HepG2 (cell line): Measurements from ENCODE around the gene MARS1. TPM values are rescaled to one million over a fixed set of nuclear protein-coding genes. Genes with fewer than 3 reads are reported as not detected.

ENCODE experiments used
- DDIT3 ChIP-seq: sonication (generic); formaldehyde crosslinking; IDR thresholded peaks from 2 replicates; pipeline ENCODE4 v1.4.0; 2020; ENCODE audit warnings: mild to moderate bottlenecking, missing genetic modification reagents
- ZNF12 ChIP-seq: sonication (generic); formaldehyde crosslinking; IDR thresholded peaks from 2 replicates; pipeline ENCODE4 v1.5.0; 2020; ENCODE audit warnings: missing genetic modification reagents
- ZNF253 ChIP-seq: sonication (generic); formaldehyde crosslinking; IDR thresholded peaks from 2 replicates; pipeline ENCODE4 v1.8.0; 2022; ENCODE audit warnings: mild to moderate bottlenecking, missing genetic modification reagents, borderline replicate concordance
- ZNF292 ChIP-seq: sonication (generic); formaldehyde crosslinking; IDR thresholded peaks from 2 replicates; pipeline ENCODE4 v1.8.1; 2022; ENCODE audit warnings: mild to moderate bottlenecking, low read depth, missing genetic modification reagents, borderline replicate concordance
- ZNF484 ChIP-seq: sonication (generic); formaldehyde crosslinking; IDR thresholded peaks from 2 replicates; pipeline ENCODE4 v1.5.1; 2020; ENCODE audit warnings: mild to moderate bottlenecking, low read depth, missing genetic modification reagents, borderline replicate concordance
- ZNF792 ChIP-seq: IDR thresholded peaks from 2 replicates; pipeline ENCODE4 v1.6.1; 2016
- ZNF879 ChIP-seq: sonication (generic); formaldehyde crosslinking; IDR thresholded peaks from 2 replicates; pipeline ENCODE4 v1.8.1; 2023; ENCODE audit warnings: missing genetic modification reagents
- polyA plus RNA-seq, 8 experiments: library from polyadenylated mRNA; depleted of rRNA in 3 of 8; stranded (reverse) in 7 of 8; unstranded in 1 of 8; fragments of >200 nt; fragmentation: Illumina TruSeq in 4 of 8; extraction: Trizol in 4 of 8; gene quantifications; 2 replicates each; pipeline versions ENCODE4 v1.2.1 to v1.2.3, GENCODE V29; 2011 to 2016; ENCODE audit warnings: low read depth in 4 of 8, missing spikeins in 1 of 8, mixed read lengths in 1 of 8; ENCODE audit not compliant: insufficient read depth in 1 of 8
- total RNA-seq, 5 experiments: library from RNA; depleted of rRNA; stranded (reverse); fragments of >200 nt; fragmentation: Illumina TruSeq; extraction: Trizol; gene quantifications; 2 replicates each; pipeline ENCODE4 v1.2.3, GENCODE V29; 2016; ENCODE audit warnings: low read depth in 1 of 5
- TF ChIP-seq, protein P1 (sequence below): sonication (generic); formaldehyde crosslinking; IDR thresholded peaks from 2 replicates; pipeline ENCODE4 v1.4.0; 2020; ENCODE audit warnings: missing genetic modification reagents, borderline replicate concordance
- TF ChIP-seq, protein P2 (sequence below): sonication (generic); formaldehyde crosslinking; IDR thresholded peaks from 2 replicates; pipeline ENCODE4 v1.4.0; 2020; ENCODE audit warnings: missing genetic modification reagents
- TF ChIP-seq, protein P3 (sequence below): sonication (generic); formaldehyde crosslinking; IDR thresholded peaks from 2 replicates; pipeline ENCODE4 v1.4.0; 2020; ENCODE audit warnings: missing genetic modification reagents, borderline replicate concordance
- TF ChIP-seq, protein P4 (sequence below): sonication (generic); formaldehyde crosslinking; IDR thresholded peaks from 2 replicates; pipeline ENCODE4 v1.8.1; 2023; ENCODE audit warnings: missing genetic modification reagents, mild to moderate bottlenecking, borderline replicate concordance
- TF ChIP-seq, protein P5 (sequence below): sonication (generic); formaldehyde crosslinking; IDR thresholded peaks from 2 replicates; pipeline ENCODE4 v1.4.0; 2020; ENCODE audit warnings: missing genetic modification reagents

The MARS1 gene
- total and polyA plus RNA-seq, 2 of the 13 experiments (the other 11 are each of a cell fraction or from before 2014, with no cell fraction given) = 115 to 181 TPM

- TF ChIP-seq, protein P1, sequence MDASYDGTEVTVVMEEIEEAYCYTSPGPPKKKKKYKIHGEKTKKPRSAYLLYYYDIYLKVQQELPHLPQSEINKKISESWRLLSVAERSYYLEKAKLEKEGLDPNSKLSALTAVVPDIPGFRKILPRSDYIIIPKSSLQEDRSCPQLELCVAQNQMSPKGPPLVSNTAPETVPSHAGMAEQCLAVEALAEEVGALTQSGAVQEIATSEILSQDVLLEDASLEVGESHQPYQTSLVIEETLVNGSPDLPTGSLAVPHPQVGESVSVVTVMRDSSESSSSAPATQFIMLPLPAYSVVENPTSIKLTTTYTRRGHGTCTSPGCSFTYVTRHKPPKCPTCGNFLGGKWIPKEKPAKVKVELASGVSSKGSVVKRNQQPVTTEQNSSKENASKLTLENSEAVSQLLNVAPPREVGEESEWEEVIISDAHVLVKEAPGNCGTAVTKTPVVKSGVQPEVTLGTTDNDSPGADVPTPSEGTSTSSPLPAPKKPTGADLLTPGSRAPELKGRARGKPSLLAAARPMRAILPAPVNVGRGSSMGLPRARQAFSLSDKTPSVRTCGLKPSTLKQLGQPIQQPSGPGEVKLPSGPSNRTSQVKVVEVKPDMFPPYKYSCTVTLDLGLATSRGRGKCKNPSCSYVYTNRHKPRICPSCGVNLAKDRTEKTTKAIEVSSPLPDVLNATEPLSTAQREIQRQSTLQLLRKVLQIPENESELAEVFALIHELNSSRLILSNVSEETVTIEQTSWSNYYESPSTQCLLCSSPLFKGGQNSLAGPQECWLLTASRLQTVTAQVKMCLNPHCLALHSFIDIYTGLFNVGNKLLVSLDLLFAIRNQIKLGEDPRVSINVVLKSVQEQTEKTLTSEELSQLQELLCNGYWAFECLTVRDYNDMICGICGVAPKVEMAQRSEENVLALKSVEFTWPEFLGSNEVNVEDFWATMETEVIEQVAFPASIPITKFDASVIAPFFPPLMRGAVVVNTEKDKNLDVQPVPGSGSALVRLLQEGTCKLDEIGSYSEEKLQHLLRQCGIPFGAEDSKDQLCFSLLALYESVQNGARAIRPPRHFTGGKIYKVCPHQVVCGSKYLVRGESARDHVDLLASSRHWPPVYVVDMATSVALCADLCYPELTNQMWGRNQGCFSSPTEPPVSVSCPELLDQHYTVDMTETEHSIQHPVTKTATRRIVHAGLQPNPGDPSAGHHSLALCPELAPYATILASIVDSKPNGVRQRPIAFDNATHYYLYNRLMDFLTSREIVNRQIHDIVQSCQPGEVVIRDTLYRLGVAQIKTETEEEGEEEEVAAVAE (CRISPR knock-in tag) = 0 out of 2 replicates have a peak, but pooled peaks have one; percentile 72
- TF ChIP-seq ZNF879 (CRISPR knock-in tag) (no peak), DDIT3 (CRISPR knock-in tag) (no peak), ZNF484 (CRISPR knock-in tag) (no peak), ZNF12 (CRISPR knock-in tag) (no peak), ZNF253 (CRISPR knock-in tag) (no peak), ZNF292 (peak; percentile 88; the same call in 1 of the 2 replicates), ZNF792 (CRISPR knock-in tag) (peak; percentile 86; the same call in 1 of the 2 replicates)
- TF ChIP-seq, protein P2, sequence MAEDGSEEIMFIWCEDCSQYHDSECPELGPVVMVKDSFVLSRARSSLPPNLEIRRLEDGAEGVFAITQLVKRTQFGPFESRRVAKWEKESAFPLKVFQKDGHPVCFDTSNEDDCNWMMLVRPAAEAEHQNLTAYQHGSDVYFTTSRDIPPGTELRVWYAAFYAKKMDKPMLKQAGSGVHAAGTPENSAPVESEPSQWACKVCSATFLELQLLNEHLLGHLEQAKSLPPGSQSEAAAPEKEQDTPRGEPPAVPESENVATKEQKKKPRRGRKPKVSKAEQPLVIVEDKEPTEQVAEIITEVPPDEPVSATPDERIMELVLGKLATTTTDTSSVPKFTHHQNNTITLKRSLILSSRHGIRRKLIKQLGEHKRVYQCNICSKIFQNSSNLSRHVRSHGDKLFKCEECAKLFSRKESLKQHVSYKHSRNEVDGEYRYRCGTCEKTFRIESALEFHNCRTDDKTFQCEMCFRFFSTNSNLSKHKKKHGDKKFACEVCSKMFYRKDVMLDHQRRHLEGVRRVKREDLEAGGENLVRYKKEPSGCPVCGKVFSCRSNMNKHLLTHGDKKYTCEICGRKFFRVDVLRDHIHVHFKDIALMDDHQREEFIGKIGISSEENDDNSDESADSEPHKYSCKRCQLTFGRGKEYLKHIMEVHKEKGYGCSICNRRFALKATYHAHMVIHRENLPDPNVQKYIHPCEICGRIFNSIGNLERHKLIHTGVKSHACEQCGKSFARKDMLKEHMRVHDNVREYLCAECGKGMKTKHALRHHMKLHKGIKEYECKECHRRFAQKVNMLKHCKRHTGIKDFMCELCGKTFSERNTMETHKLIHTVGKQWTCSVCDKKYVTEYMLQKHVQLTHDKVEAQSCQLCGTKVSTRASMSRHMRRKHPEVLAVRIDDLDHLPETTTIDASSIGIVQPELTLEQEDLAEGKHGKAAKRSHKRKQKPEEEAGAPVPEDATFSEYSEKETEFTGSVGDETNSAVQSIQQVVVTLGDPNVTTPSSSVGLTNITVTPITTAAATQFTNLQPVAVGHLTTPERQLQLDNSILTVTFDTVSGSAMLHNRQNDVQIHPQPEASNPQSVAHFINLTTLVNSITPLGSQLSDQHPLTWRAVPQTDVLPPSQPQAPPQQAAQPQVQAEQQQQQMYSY (CRISPR knock-in tag) = no peak
- TF ChIP-seq, protein P3, sequence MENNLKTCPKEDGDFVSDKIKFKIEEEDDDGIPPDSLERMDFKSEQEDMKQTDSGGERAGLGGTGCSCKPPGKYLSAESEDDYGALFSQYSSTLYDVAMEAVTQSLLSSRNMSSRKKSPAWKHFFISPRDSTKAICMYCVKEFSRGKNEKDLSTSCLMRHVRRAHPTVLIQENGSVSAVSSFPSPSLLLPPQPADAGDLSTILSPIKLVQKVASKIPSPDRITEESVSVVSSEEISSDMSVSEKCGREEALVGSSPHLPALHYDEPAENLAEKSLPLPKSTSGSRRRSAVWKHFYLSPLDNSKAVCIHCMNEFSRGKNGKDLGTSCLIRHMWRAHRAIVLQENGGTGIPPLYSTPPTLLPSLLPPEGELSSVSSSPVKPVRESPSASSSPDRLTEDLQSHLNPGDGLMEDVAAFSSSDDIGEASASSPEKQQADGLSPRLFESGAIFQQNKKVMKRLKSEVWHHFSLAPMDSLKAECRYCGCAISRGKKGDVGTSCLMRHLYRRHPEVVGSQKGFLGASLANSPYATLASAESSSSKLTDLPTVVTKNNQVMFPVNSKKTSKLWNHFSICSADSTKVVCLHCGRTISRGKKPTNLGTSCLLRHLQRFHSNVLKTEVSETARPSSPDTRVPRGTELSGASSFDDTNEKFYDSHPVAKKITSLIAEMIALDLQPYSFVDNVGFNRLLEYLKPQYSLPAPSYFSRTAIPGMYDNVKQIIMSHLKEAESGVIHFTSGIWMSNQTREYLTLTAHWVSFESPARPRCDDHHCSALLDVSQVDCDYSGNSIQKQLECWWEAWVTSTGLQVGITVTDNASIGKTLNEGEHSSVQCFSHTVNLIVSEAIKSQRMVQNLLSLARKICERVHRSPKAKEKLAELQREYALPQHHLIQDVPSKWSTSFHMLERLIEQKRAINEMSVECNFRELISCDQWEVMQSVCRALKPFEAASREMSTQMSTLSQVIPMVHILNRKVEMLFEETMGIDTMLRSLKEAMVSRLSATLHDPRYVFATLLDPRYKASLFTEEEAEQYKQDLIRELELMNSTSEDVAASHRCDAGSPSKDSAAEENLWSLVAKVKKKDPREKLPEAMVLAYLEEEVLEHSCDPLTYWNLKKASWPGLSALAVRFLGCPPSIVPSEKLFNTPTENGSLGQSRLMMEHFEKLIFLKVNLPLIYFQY (CRISPR knock-in tag) = peak; percentile 84; the same call in 1 of the 2 replicates
- TF ChIP-seq, protein P4, sequence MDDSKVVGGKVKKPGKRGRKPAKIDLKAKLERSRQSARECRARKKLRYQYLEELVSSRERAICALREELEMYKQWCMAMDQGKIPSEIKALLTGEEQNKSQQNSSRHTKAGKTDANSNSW (CRISPR knock-in tag) = peak; percentile 35; the same call in 1 of the 2 replicates
- TF ChIP-seq, protein P5, sequence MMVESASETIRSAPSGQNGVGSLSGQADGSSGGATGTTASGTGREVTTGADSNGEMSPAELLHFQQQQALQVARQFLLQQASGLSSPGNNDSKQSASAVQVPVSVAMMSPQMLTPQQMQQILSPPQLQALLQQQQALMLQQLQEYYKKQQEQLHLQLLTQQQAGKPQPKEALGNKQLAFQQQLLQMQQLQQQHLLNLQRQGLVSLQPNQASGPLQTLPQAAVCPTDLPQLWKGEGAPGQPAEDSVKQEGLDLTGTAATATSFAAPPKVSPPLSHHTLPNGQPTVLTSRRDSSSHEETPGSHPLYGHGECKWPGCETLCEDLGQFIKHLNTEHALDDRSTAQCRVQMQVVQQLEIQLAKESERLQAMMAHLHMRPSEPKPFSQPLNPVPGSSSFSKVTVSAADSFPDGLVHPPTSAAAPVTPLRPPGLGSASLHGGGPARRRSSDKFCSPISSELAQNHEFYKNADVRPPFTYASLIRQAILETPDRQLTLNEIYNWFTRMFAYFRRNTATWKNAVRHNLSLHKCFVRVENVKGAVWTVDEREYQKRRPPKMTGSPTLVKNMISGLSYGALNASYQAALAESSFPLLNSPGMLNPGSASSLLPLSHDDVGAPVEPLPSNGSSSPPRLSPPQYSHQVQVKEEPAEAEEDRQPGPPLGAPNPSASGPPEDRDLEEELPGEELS (CRISPR knock-in tag) = peak; percentile 79
Measured at GRCh38 chr12:57454566-57455373, 33.1 kb upstream of the MARS1 start, which contains the start of gene INHBE (continued).
